OCI-LY7 (cell line): ENCODE results near the gene CAP2. TPM values are rescaled to one million over a fixed set of nuclear protein-coding genes. Genes with fewer than 3 reads are reported as not detected.

ENCODE experiments used
- BruUV-seq: library from RNA; stranded (reverse); fragments of 400-500 nt; replicated peaks from 2 replicates; lab custom pipeline; 2021; lab: Mats Ljungman, UMichigan
- CTCF ChIA-PET: fragments of 300-600 bp; sonication (Branson Sonifier 250); formaldehyde crosslinking; loops from one replicate; lab custom pipeline; 2022; ENCODE audit warnings: antibody characterized with exemption; ENCODE audit not compliant: unreplicated experiment; lab: Charles Lee
- POLR2A ChIA-PET: fragments of 300-600 bp; sonication (Branson Sonifier 250); formaldehyde crosslinking; loops from one replicate; lab custom pipeline; 2022; ENCODE audit warnings: antibody characterized with exemption; lab: Charles Lee
- DNase-seq: peaks from one replicate; pipeline ENCODE4 v3.0.0-alpha.2; 2015; ENCODE audit warnings: low spot score
- H2AFZ ChIP-seq: fragments of 200-600 bp; sonication (generic), shearing (Covaris generic); 2 replicates; pipeline ENCODE4 v1.6.1; 2014; ENCODE audit warnings: mild to moderate bottlenecking, antibody characterized with exemption, low read length, moderate library complexity
- H3K27ac ChIP-seq: fragments of 200-600 bp; sonication (generic); 2 replicates; pipeline ENCODE4 v1.5.1; 2014; ENCODE audit warnings: mixed run types, low read depth, mild to moderate bottlenecking, moderate library complexity, low read length, inconsistent platforms; ENCODE audit not compliant: poor library complexity, severe bottlenecking
- H3K36me3 ChIP-seq: fragments of 200-600 bp; sonication (generic); 2 replicates; pipeline ENCODE4 v1.6.1; 2014; ENCODE audit warnings: mild to moderate bottlenecking, antibody characterized with exemption, low read length, moderate library complexity, mixed read lengths; ENCODE audit not compliant: insufficient read depth
- H3K4me1 ChIP-seq: fragments of 200-600 bp; sonication (generic); 2 replicates; pipeline ENCODE4 v1.5.1; 2014; ENCODE audit warnings: mild to moderate bottlenecking, low read length; ENCODE audit not compliant: insufficient read depth, poor library complexity, severe bottlenecking
- H3K4me2 ChIP-seq: fragments of 200-600 bp; sonication (generic); 2 replicates; pipeline ENCODE4 v1.6.1; 2014; ENCODE audit warnings: mild to moderate bottlenecking, low read length
- H3K4me3 ChIP-seq: fragments of 200-600 bp; sonication (generic); 2 replicates; pipeline ENCODE4 v1.5.1; 2014; ENCODE audit warnings: mild to moderate bottlenecking, low read depth, low read length; ENCODE audit not compliant: poor library complexity, severe bottlenecking
- H3K79me2 ChIP-seq: fragments of 200-600 bp; sonication (generic); 2 replicates; pipeline ENCODE4 v1.6.1; 2016; ENCODE audit warnings: low read depth, mild to moderate bottlenecking, low read length, moderate library complexity, mixed read lengths; ENCODE audit not compliant: insufficient read depth
- H3K9me2 ChIP-seq: fragments of 200-600 bp; sonication (generic); 2 replicates; pipeline ENCODE4 v1.6.1; 2016; ENCODE audit warnings: mild to moderate bottlenecking, low read length, mixed read lengths; ENCODE audit not compliant: insufficient read depth
- H3K9me3 ChIP-seq: fragments of 200-600 bp; sonication (generic); 2 replicates; pipeline ENCODE4 v1.6.1; 2014; ENCODE audit warnings: mild to moderate bottlenecking, mixed run types, low read length, mixed read lengths
- H4K20me1 ChIP-seq: fragments of 200-600 bp; sonication (generic); 2 replicates; pipeline ENCODE4 v1.6.1; 2014; ENCODE audit warnings: mild to moderate bottlenecking, antibody characterized with exemption, low read length, moderate library complexity, mixed read lengths; ENCODE audit not compliant: insufficient read depth
- EZH2phosphoT487 ChIP-seq: fragments of 200-600 bp; sonication (generic); IDR thresholded peaks from 2 replicates; pipeline ENCODE4 v1.6.1; 2018; ENCODE audit warnings: low read depth, borderline replicate concordance, mild to moderate bottlenecking, mixed run types, antibody characterized with exemption, low read length, moderate library complexity, mixed read lengths
- intact Hi-C: fragments of 100-400 bp; cut with micrococcal nuclease; formaldehyde crosslinking; loops from one replicate; pipeline ENCODE4 v1.10.0; 2022; ENCODE audit not compliant: unreplicated experiment
- total RNA-seq, 2 experiments: library from RNA; depleted of rRNA in 1 of 2; stranded (reverse); fragments of >200 nt in 1 of 2; shearing (Covaris generic) in 1 of 2; gene quantifications; 2 replicates each; pipeline ENCODE4 v1.2.3, GENCODE V29; 2014 to 2022
- TF ChIP-seq, protein P1 (sequence below): fragments of 200-600 bp; sonication (generic); conservative IDR thresholded peaks from 2 replicates; pipeline ENCODE4 v1.5.1; 2014; ENCODE audit warnings: mild to moderate bottlenecking, antibody characterized with exemption, low read length, moderate library complexity, mixed read lengths

The CAP2 gene
- total RNA-seq, 2 experiments from 2014 or later = not detected

DNA sequence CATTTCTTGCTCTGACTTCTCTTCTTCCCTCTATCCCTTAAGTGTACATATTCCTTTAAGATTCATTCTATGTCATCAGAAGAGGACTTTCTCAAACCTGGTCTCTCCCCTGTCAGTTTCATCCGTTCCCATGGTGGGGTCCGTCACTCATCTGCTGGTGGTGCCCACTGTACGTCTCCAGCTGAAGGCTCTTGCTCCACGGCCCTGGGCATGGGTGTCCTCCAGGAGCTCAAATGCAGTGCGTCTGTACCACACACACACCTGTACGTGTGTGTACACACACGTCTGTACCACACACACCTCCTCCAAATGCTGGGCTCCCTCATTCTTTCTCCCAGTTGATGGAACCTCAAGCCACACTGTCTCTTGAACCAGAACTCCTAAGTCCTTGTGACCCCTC, 85.6 kb downstream of the CAP2 start:
- Histone ChIP-seq H2AFZ (no peak overlapping the region), H3K79me2 (no peaks in the 10 kb centered on the region), H4K20me1 (no peaks in the 10 kb centered on the region), H3K27ac (no peak overlapping the region), H3K9me3 (no peaks in the 10 kb centered on the region), H3K4me2 (no peak overlapping the region), H3K36me3 (no peaks in the 10 kb centered on the region), H3K4me1 (no peaks in the 10 kb centered on the region), H3K9me2 (no peaks in the 10 kb centered on the region), H3K4me3 (no peak overlapping the region)
- intact Hi-C loops = no loop called here
- ChIA-PET POLR2A (no interaction called here), CTCF (no interaction called here)
- TF ChIP-seq, protein P1, sequence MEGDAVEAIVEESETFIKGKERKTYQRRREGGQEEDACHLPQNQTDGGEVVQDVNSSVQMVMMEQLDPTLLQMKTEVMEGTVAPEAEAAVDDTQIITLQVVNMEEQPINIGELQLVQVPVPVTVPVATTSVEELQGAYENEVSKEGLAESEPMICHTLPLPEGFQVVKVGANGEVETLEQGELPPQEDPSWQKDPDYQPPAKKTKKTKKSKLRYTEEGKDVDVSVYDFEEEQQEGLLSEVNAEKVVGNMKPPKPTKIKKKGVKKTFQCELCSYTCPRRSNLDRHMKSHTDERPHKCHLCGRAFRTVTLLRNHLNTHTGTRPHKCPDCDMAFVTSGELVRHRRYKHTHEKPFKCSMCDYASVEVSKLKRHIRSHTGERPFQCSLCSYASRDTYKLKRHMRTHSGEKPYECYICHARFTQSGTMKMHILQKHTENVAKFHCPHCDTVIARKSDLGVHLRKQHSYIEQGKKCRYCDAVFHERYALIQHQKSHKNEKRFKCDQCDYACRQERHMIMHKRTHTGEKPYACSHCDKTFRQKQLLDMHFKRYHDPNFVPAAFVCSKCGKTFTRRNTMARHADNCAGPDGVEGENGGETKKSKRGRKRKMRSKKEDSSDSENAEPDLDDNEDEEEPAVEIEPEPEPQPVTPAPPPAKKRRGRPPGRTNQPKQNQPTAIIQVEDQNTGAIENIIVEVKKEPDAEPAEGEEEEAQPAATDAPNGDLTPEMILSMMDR = no peak
- no peak for TF ChIP-seq EZH2phosphoT487
- BruUV-seq = no TSS peak
- DNase-seq = no peak

DNA sequence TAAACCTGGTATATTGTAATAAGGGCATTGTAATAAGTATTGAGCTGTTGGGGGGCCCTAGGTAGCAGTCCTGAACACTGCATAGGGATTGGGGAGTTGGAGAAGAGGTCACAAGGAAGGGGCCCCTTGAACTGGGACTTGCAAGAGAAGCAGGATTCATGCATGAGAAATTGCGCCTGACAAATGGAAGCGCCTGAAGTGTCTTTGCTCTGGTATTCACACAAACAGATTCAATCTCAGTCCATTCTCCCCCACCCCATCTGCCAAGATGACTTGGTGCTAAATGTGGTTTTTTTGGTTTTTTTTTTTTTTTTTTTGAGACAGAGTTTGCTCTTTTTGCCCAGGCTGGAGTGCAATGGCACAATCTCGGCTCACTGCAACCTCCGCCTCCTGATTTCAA, 87.1 kb downstream of the CAP2 start:
- BruUV-seq = no TSS peak
- CTCF ChIA-PET = no interaction called here

GRCh38 chr6:17482711-17483110, 89.3 kb downstream of the CAP2 start:
- H3K9me2 ChIP-seq = no peaks in the 10 kb centered on the region
- no peak overlapping the region for H2AFZ ChIP-seq
- H4K20me1 ChIP-seq = no peaks in the 10 kb centered on the region
- H3K79me2 ChIP-seq = no peaks in the 10 kb centered on the region
- intact Hi-C loops = no loop called here
- ChIA-PET CTCF (no interaction called here), POLR2A (no interaction called here)
- H3K27ac ChIP-seq = no peak overlapping the region
- TF ChIP-seq, protein P1 = no peak
- no peak for TF ChIP-seq EZH2phosphoT487
- no peak for DNase-seq
- no peaks in the 10 kb centered on the region for H3K9me3 ChIP-seq
- no peaks in the 10 kb centered on the region for H3K36me3 ChIP-seq
- H3K4me2 ChIP-seq = no peak overlapping the region
- no peaks in the 10 kb centered on the region for H3K4me1 ChIP-seq
- BruUV-seq = no TSS peak
- H3K4me3 ChIP-seq = no peak overlapping the region

More for the DNA sequence above, 87.1 kb downstream of the CAP2 start:
- H3K27ac ChIP-seq = no peak overlapping the region
- intact Hi-C loops = no loop called here
- no peaks in the 10 kb centered on the region for H3K36me3 ChIP-seq
- no peak overlapping the region for H2AFZ ChIP-seq
- no peak overlapping the region for H3K4me2 ChIP-seq
- H3K9me2 ChIP-seq = no peaks in the 10 kb centered on the region
- no peaks in the 10 kb centered on the region for H3K79me2 ChIP-seq
- H3K4me3 ChIP-seq = no peak overlapping the region
- TF ChIP-seq, protein P1 = no peak
- no peak for TF ChIP-seq EZH2phosphoT487
- POLR2A ChIA-PET = interaction anchor here (0.5 kb wide), 1 partner anchor 416 kb away, joined by 3 read pairs; no protein-coding TSS in a partner anchor
- H3K9me3 ChIP-seq = no peaks in the 10 kb centered on the region
- H3K4me1 ChIP-seq = no peaks in the 10 kb centered on the region
- DNase-seq = no peak
- H4K20me1 ChIP-seq = no peaks in the 10 kb centered on the region
